ENCODE data around the gene PPDPF.

The PPDPF gene

GRCh38 chr20:63541371-63541770 lies 20.8 kb downstream of the PPDPF start:
- TF ChIP-seq CTCF (IDR thresholded peaks at IDR 0.05; ENCODE audit: insufficient read depth, missing control alignments) = no peak
- DNase-seq (ENCODE audit: insufficient read length, low spot score) (no peak), FAIRE-seq (no peak)

- FAIRE-seq = no peak
- no peak for TF ChIP-seq CTCF (IDR thresholded peaks at IDR 0.05; ENCODE audit: insufficient read depth, missing control alignments)
- DNase-seq (ENCODE audit: insufficient read length, low spot score) = no peak
Measured at GRCh38 chr20:63542031-63542559, 21.5 kb downstream of the PPDPF start.

GRCh38 chr20:63542696-63543095 lies 22.1 kb downstream of the PPDPF start:
- DNase-seq (ENCODE audit: insufficient read length, low spot score) = no peak
- no peak for FAIRE-seq
- no peak for TF ChIP-seq CTCF (IDR thresholded peaks at IDR 0.05; ENCODE audit: insufficient read depth, missing control alignments)

GRCh38 chr20:63543131-63543530 lies 22.6 kb downstream of the PPDPF start:
- no peak for FAIRE-seq
- TF ChIP-seq CTCF (IDR thresholded peaks at IDR 0.05; ENCODE audit: insufficient read depth, missing control alignments) = no peak
- no peak for DNase-seq (ENCODE audit: insufficient read length, low spot score)

GRCh38 chr20:63543733-63544132 lies 23.2 kb downstream of the PPDPF start:
- no peak for TF ChIP-seq CTCF (IDR thresholded peaks at IDR 0.05; ENCODE audit: insufficient read depth, missing control alignments)
- FAIRE-seq (no peak), DNase-seq (ENCODE audit: insufficient read length, low spot score) (no peak)

- no peak for TF ChIP-seq CTCF (IDR thresholded peaks at IDR 0.05; ENCODE audit: insufficient read depth, missing control alignments)
- FAIRE-seq = no peak
- no peak for DNase-seq (ENCODE audit: insufficient read length, low spot score)
Measured at GRCh38 chr20:63544241-63544957, 23.8 kb downstream of the PPDPF start.

GRCh38 chr20:63544958-63545516 lies 24.5 kb downstream of the PPDPF start:
- TF ChIP-seq CTCF (IDR thresholded peaks at IDR 0.05; ENCODE audit: insufficient read depth, missing control alignments) = no peak
- no peak for DNase-seq (ENCODE audit: insufficient read length, low spot score)
- FAIRE-seq = no peak
